Measurements from ENCODE around the gene NELL2. TPM values are rescaled to one million over a fixed set of nuclear protein-coding genes. Genes with fewer than 3 reads are reported as not detected.

NELL2 gene
- total RNA-seq, 1 donor from 2014 or later: 0.55 TPM

GRCh38 chr12:44588651-44589050 lies 287.5 kb downstream of the NELL2 start:
- TF ChIP-seq CTCF (IDR thresholded peaks at IDR 0.05; ENCODE audit: borderline replicate concordance): no peak
- Histone ChIP-seq H3K9me3 (replicated peaks) (no peaks in the 10 kb centered on the region), H3K4me1 (no peaks in the 10 kb centered on the region), H3K36me3 (no peaks in the 10 kb centered on the region), H3K4me3 (no peak overlapping the region), H3K27me3 (ENCODE audit: low read depth) (no peaks in the 10 kb centered on the region), H3K27ac (replicated peaks) (no peak overlapping the region)
- intact Hi-C loops (cut with micrococcal nuclease): no loop called here
- DNase-seq: no peak

DNA sequence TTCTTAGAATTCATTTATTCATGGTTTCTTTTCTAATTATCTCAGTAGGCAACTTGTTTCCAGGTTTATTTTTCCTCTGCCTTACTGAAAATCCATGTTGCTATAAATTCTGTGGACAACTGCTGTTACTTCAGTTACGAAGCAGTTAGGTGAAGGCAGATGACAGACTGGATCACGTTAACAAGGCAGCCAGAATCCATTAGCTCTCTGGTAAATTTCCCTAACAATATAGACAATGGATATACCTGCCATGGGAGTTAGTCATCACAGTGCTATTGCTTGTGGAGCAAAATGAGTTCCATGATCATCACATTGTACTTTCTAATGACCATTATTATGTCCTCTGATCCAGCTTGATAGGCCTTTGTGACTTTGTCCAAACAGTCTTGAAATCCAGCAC lies 291.5 kb downstream of the NELL2 start:
- no peaks in the 10 kb centered on the region for H3K4me1 ChIP-seq
- no peaks in the 10 kb centered on the region for H3K27me3 ChIP-seq (ENCODE audit: low read depth)
- intact Hi-C loops (cut with micrococcal nuclease): no loop called here
- H3K9me3 ChIP-seq (replicated peaks): no peaks in the 10 kb centered on the region
- H3K36me3 ChIP-seq: no peaks in the 10 kb centered on the region
- no peak for TF ChIP-seq CTCF (IDR thresholded peaks at IDR 0.05; ENCODE audit: borderline replicate concordance)
- H3K4me3 ChIP-seq: no peak overlapping the region
- no peak for DNase-seq
- H3K27ac ChIP-seq (replicated peaks): no peak overlapping the region

GRCh38 chr12:44582521-44582920 lies 293.6 kb downstream of the NELL2 start:
- no peak for DNase-seq
- Histone ChIP-seq H3K4me1 (no peaks in the 10 kb centered on the region), H3K9me3 (replicated peaks) (no peaks in the 10 kb centered on the region), H3K27ac (replicated peaks) (no peak overlapping the region), H3K27me3 (ENCODE audit: low read depth) (no peaks in the 10 kb centered on the region), H3K36me3 (no peaks in the 10 kb centered on the region), H3K4me3 (no peak overlapping the region)
- intact Hi-C loops (cut with micrococcal nuclease): no loop called here
- TF ChIP-seq CTCF (IDR thresholded peaks at IDR 0.05; ENCODE audit: borderline replicate concordance): no peak

DNA sequence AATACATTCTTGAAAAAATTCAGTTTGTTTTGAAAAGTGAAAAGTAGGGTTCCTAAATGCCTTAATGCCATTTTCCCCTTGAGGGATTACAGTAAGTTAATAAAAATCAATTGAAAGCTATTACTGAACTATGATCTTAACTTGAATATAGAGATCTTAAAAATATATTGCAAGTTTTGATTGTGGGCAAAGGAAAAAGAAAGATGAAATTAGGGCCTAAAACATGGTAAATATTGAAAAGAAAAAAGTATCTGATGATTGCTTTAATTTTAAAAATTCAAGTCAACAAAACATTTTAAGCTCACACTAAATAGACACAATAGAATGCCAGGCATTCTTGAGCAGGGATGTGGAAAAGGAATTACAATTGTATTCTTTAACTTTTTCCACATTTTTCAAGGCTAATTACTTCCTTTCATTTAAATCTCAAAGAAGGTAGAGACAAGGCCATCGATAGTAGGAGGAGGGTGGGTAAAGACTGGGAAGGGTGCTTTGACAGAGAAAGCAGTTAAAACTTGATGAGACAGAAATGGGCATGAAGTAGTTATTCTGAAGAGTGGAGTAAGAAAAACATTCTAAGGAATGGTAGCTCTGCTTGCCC lies 294.4 kb downstream of the NELL2 start:
- H3K9me3 ChIP-seq (replicated peaks): no peaks in the 10 kb centered on the region

DNA sequence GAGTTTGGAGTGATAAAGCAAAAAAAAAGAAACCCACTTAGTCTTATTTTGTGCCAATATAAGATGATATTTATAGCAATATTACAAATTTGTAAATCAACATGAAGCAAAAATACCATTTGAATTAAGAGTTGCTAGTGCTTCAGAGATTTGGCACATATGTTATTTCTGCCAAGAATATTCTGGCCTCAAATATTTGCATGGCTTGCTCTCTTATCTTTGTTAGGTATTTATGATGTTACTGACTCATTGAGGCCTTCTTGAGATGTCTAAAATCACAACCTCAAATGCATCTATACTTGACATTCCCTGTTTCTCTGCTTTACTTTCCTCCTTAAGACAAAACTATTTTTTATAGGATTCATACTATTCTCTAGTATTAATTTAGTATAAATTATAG lies 301.5 kb downstream of the NELL2 start:
- Histone ChIP-seq H3K4me1 (no peaks in the 10 kb centered on the region), H3K4me3 (no peak overlapping the region), H3K9me3 (replicated peaks) (no peaks in the 10 kb centered on the region), H3K27me3 (ENCODE audit: low read depth) (no peaks in the 10 kb centered on the region), H3K27ac (replicated peaks) (no peak overlapping the region), H3K36me3 (no peaks in the 10 kb centered on the region)
- TF ChIP-seq CTCF (IDR thresholded peaks at IDR 0.05; ENCODE audit: borderline replicate concordance): no peak
- DNase-seq: no peak
- intact Hi-C loops (cut with micrococcal nuclease): no loop called here

More for the DNA sequence above, 294.4 kb downstream of the NELL2 start:
- intact Hi-C loops (cut with micrococcal nuclease): no loop called here
- TF ChIP-seq CTCF (IDR thresholded peaks at IDR 0.05; ENCODE audit: borderline replicate concordance): no peak
- no peak for DNase-seq
- no peak overlapping the region for H3K4me3 ChIP-seq
- no peaks in the 10 kb centered on the region for H3K36me3 ChIP-seq
- no peak overlapping the region for H3K27ac ChIP-seq (replicated peaks)
- no peaks in the 10 kb centered on the region for H3K4me1 ChIP-seq
- no peaks in the 10 kb centered on the region for H3K27me3 ChIP-seq (ENCODE audit: low read depth)

Measured in left ventricle myocardium inferior (tissue), 1 donor.